GM12878 (cell line): Measurements from ENCODE around the gene S100G. TPM values are rescaled to one million over a fixed set of nuclear protein-coding genes. Genes with fewer than 3 reads are reported as not detected.

Experiments used
- ATAC-seq: fragments of 200-7000 bp; cut with Tn5 transposase; 3 replicates; pipeline ENCODE4 v1.9.1; 2020; ENCODE audit warnings: mild to moderate bottlenecking, moderate library complexity
- BruUV-seq: library from RNA; stranded (reverse); fragments of 400-500 nt; replicated peaks from 2 replicates; lab custom pipeline; 2021; lab: Mats Ljungman, UMichigan
- CTCF ChIA-PET: fragments of 300-600 bp; sonication (Branson Sonifier 250); formaldehyde crosslinking; extraction: SDS; loops from one replicate; lab custom pipeline; 2021; ENCODE audit warnings: inconsistent platforms; lab: Yijun Ruan, JAX
- POLR2A ChIA-PET: fragments of 350-600 bp; formaldehyde crosslinking; extraction: SDS; loops from one replicate; lab custom pipeline; 2021; ENCODE audit warnings: inconsistent platforms; lab: Charles Lee
- RAD21 ChIA-PET: fragments of 300-600 bp; sonication (Branson Sonifier 250); formaldehyde crosslinking; loops from one replicate; lab custom pipeline; 2023; ENCODE audit warnings: antibody characterized with exemption; ENCODE audit not compliant: unreplicated experiment; lab: Charles Lee
- SMC1A ChIA-PET: fragments of 300-600 bp; sonication (Branson Sonifier 250); formaldehyde crosslinking; loops from one replicate; lab custom pipeline; 2023; ENCODE audit not compliant: unreplicated experiment, uncharacterized antibody; lab: Charles Lee
- DNase-seq: peaks from one replicate; pipeline ENCODE4 v3.0.0-alpha.2; 2011; ENCODE audit warnings: low read depth, low spot score
- FAIRE-seq: peaks from 3 replicates; lab custom pipeline; 2011; peaks lifted over from hg19 to GRCh38; lab: Jason Lieb, UNC
- H2AFZ ChIP-seq: 2 replicates; pipeline ENCODE4 v1.6.0; 2011; ENCODE audit warnings: low read depth, low read length, control low read depth; ENCODE audit not compliant: control insufficient read depth
- H3K27ac ChIP-seq: 2 replicates; pipeline ENCODE4 v1.5.1; 2011; ENCODE audit warnings: control low read depth; ENCODE audit not compliant: control insufficient read depth, insufficient read depth
- H3K27me3 ChIP-seq, 2 experiments: replicated peaks in 1 of 2; 2 replicates each; pipeline versions ENCODE4 v1.6.0 to v1.6.1; 2011; ENCODE audit warnings: low read length in 1 of 2; ENCODE audit not compliant: control insufficient read depth in 2 of 2, insufficient read depth in 2 of 2
- H3K36me3 ChIP-seq, 2 experiments: 2 replicates each; pipeline ENCODE4 v1.5.1; 2011; ENCODE audit warnings: low read length in 1 of 2; ENCODE audit not compliant: control insufficient read depth in 2 of 2, insufficient read depth in 2 of 2
- H3K4me1 ChIP-seq: 2 replicates; pipeline ENCODE4 v1.6.1; 2011; ENCODE audit warnings: mild to moderate bottlenecking, low read length, moderate library complexity, mixed read lengths; ENCODE audit not compliant: control insufficient read depth, insufficient read depth
- H3K4me2 ChIP-seq: 2 replicates; pipeline ENCODE4 v1.6.0; 2011; ENCODE audit warnings: control low read depth; ENCODE audit not compliant: control insufficient read depth, insufficient read depth
- H3K4me3 ChIP-seq: fragments of 200-600 bp; sonication (generic); 2 replicates; pipeline ENCODE4 v1.5.1; 2016
- H3K79me2 ChIP-seq: 2 replicates; pipeline ENCODE4 v1.6.0; 2011; ENCODE audit warnings: low read length; ENCODE audit not compliant: control insufficient read depth, insufficient read depth
- H3K9ac ChIP-seq: 2 replicates; pipeline ENCODE4 v1.8.0; 2011; ENCODE audit warnings: low read length, control low read depth, mixed read lengths; ENCODE audit not compliant: control insufficient read depth, insufficient read depth
- H3K9me3 ChIP-seq: replicated peaks from 3 replicates; pipeline ENCODE4 v1.5.1; 2011; ENCODE audit warnings: mild to moderate bottlenecking, low read length; ENCODE audit not compliant: control insufficient read depth, insufficient read depth
- H4K20me1 ChIP-seq: 2 replicates; pipeline ENCODE4 v1.6.0; 2011; ENCODE audit not compliant: control insufficient read depth, insufficient read depth
- IKZF2 ChIP-seq, 2 experiments: fragments of 450-650 bp; IDR thresholded peaks; 2 replicates each; pipeline ENCODE4 v1.6.1; 2017; ENCODE audit warnings: mild to moderate bottlenecking in 2 of 2, moderate library complexity in 2 of 2
- MEF2B ChIP-seq: fragments of 450-650 bp; IDR thresholded peaks from 2 replicates; pipeline ENCODE4 v1.6.1; 2018; ENCODE audit warnings: mild to moderate bottlenecking, moderate library complexity; ENCODE audit not compliant: partially characterized antibody, poor library complexity, severe bottlenecking
- WGBS: methylation state at CpG from one replicate; pipeline ENCODE4 v1.1.6; 2016; ENCODE audit warnings: low lambda C conversion rate; ENCODE audit not compliant: insufficient replicate concordance, insufficient coverage; ENCODE audit errors: missing lambda C conversion rate; 5-methylcytosine and 5-hydroxymethylcytosine counted together
- in situ Hi-C: fragments of 300-500 bp; cut with MboI; formaldehyde crosslinking; loops from 9 replicates; pipeline ENCODE4 v1.14.3; 2018; ENCODE audit warnings: mixed read lengths
- intact Hi-C: fragments of 100-400 bp; cut with micrococcal nuclease; formaldehyde crosslinking; loops from one replicate; pipeline ENCODE4 v1.14.2; 2022; ENCODE audit not compliant: unreplicated experiment
- polyA plus RNA-seq, 11 experiments: library from polyadenylated mRNA; depleted of rRNA in 4 of 11; unstranded in 6 of 11; stranded (reverse) in 5 of 11; fragments of >200 nt; fragmentation: Nextera tagmentation in 4 of 11; fragmentation: Illumina TruSeq in 1 of 11; extraction: Ambion mirVana in 4 of 11; extraction: Trizol in 1 of 11; gene quantifications; 1 replicate in 1 of 11; 2 replicates in 10 of 11; pipeline versions ENCODE4 v1.2.1 to v1.2.3, GENCODE V29; 2011 to 2016; ENCODE audit warnings: inconsistent platforms in 2 of 11, missing spikeins in 2 of 11, low read depth in 1 of 11
- total RNA-seq, 4 experiments: library from RNA; depleted of rRNA in 3 of 4; stranded (reverse); fragments of >200 nt in 3 of 4; fragmentation: Illumina TruSeq in 1 of 4; extraction: Trizol in 1 of 4; gene quantifications; 2 replicates each; pipeline versions ENCODE4 v1.2.1 to v1.2.3, GENCODE V29; 2013 to 2021

The S100G gene
- total and polyA plus RNA-seq, 10 of the 15 experiments (the other 5 are each of a cell fraction or from before 2014, with no cell fraction given) = not detected

- Histone ChIP-seq H3K9me3 (no peaks in the 10 kb centered on the region), H3K4me3 (no peak overlapping the region), H3K4me2 (no peak overlapping the region), H3K27ac (no peak overlapping the region), H3K79me2 (no peaks in the 10 kb centered on the region), H3K36me3 (no peaks in the 10 kb centered on the region), H4K20me1 (no peaks in the 10 kb centered on the region), H3K27me3 (no peaks in the 10 kb centered on the region; a peak in 1 of 4 replicates), H3K9ac (no peak overlapping the region), H2AFZ (no peak overlapping the region), H3K4me1 (no peaks in the 10 kb centered on the region)
- ChIA-PET SMC1A (no interaction called here), RAD21 (no interaction called here), CTCF (no interaction called here), POLR2A (no interaction called here)
- WGBS = 63% methylated on average over 1 of the region's 1 CpG
- intact Hi-C loops = no loop called here
- ATAC-seq = no peak
- in situ Hi-C loops = no loop called here
- BruUV-seq = no TSS peak
- DNase-seq = no peak
- FAIRE-seq = no peak
- TF ChIP-seq IKZF2 (IDR thresholded peaks at IDR 0.05) = no peak
Measured at GRCh38 chrX:16617382-16617781, 32.6 kb upstream of the S100G start.

GRCh38 chrX:16618422-16618821 lies 31.5 kb upstream of the S100G start:
- Histone ChIP-seq H2AFZ (no peak overlapping the region), H3K4me2 (no peak overlapping the region), H3K4me1 (no peaks in the 10 kb centered on the region), H3K79me2 (no peaks in the 10 kb centered on the region), H3K27ac (no peak overlapping the region), H3K9ac (no peak overlapping the region), H3K4me3 (no peak overlapping the region), H4K20me1 (no peaks in the 10 kb centered on the region), H3K27me3 (no peaks in the 10 kb centered on the region; a peak in 1 of 4 replicates), H3K9me3 (no peaks in the 10 kb centered on the region), H3K36me3 (no peaks in the 10 kb centered on the region)
- intact Hi-C loops (no loop called here), in situ Hi-C loops (no loop called here)
- ChIA-PET CTCF (no interaction called here), RAD21 (no interaction called here), POLR2A (no interaction called here), SMC1A (no interaction called here)
- no TSS peak for BruUV-seq
- FAIRE-seq = no peak
- TF ChIP-seq MEF2B = no peak
- ATAC-seq = no peak
- 70% methylated on average over 1 of the region's 1 CpG for WGBS
- DNase-seq = no peak
